Fibroblast of mammary gland (primary cell): Measurements from ENCODE around the gene SLC25A20.

Source experiments
- DNase-seq: peaks from one replicate; pipeline ENCODE4 v3.0.0-alpha.2; 2010; ENCODE audit warnings: low read depth
- H3K4me3 ChIP-seq: 2 replicates; pipeline ENCODE4 v1.5.1; 2011; ENCODE audit warnings: low read depth, mild to moderate bottlenecking, low read length, moderate library complexity; ENCODE audit not compliant: control insufficient read depth
- CTCF ChIP-seq: conservative IDR thresholded peaks from 2 replicates; pipeline ENCODE4 v1.5.1; 2011; ENCODE audit warnings: low read depth, low read length, inconsistent platforms; ENCODE audit not compliant: control insufficient read depth, insufficient read depth

The SLC25A20 gene

DNA sequence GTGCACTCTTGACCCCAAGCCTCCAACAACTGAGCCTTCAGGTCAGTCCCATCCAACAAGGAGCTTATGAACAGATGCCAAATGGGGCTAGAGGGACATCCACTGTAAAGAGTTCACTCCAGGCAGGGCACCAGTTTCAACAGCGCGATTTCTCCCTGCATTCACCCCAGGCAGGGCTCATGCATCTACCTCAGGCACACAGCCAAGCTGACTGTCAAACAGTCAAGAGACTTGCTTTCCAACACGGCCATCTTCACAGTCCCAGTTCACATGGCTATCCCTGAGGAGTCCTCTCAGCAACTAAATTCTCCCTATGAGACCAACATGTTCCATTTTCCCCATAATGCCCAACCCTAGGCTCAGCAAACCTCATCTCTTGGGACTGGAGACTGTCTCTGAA, 17.7 kb downstream of the SLC25A20 start:
- no peak for TF ChIP-seq CTCF
- DNase-seq = no peak
- no peak overlapping the region for H3K4me3 ChIP-seq

GRCh38 chr3:48879994-48880377, 18.7 kb downstream of the SLC25A20 start:
- no peak for DNase-seq
- no peak overlapping the region for H3K4me3 ChIP-seq
- no peak for TF ChIP-seq CTCF

GRCh38 chr3:48879307-48879993, 19.2 kb downstream of the SLC25A20 start:
- H3K4me3 ChIP-seq = no peak overlapping the region
- no peak for DNase-seq
- TF ChIP-seq CTCF = no peak

DNA sequence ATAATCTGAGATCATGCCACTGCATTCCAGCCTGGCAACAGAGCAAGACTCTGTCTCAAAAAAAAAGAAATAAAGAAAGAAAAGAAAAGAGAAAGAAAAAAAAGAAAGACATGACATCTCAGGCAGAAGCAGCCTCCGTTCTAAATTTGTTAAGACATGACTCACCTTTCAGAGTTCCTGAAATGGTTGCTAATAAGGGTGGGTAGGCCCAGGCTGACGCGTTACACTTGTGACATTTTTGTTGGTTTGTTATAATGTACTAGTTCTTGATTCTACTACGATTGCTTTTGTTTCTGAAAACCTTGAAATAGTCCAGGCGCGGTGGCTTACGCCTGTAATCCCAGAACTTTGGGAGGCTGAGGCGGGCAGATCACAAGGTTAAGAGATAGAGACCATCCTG, 21.0 kb downstream of the SLC25A20 start:
- no peak for TF ChIP-seq CTCF
- H3K4me3 ChIP-seq = no peak overlapping the region
- DNase-seq = peak; percentile 20

GRCh38 chr3:48863122-48863521, 35.6 kb downstream of the SLC25A20 start:
- no peak for DNase-seq
- TF ChIP-seq CTCF = no peak
- no peak overlapping the region for H3K4me3 ChIP-seq

DNA sequence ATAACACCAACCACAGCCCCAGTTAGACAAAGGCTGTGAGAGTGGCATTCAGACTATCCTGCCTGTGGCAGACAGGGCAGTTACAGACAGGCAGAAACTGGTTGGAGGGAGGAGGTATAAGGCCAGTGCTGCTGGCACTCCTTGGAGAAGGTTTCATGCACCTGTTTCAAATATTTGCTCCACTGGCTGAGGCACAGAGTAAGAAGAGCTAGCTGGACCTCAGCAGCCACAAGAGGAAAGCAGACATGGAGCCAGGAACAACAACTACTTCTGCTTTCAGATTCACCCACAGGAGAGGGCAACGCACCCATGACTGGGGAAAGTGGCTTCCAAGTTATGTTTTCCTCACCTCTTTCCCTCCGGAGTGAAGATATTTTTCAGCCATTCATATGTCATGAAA, 39.5 kb downstream of the SLC25A20 start:
- H3K4me3 ChIP-seq = no peak overlapping the region
- DNase-seq = no peak
- TF ChIP-seq CTCF = no peak

DNA sequence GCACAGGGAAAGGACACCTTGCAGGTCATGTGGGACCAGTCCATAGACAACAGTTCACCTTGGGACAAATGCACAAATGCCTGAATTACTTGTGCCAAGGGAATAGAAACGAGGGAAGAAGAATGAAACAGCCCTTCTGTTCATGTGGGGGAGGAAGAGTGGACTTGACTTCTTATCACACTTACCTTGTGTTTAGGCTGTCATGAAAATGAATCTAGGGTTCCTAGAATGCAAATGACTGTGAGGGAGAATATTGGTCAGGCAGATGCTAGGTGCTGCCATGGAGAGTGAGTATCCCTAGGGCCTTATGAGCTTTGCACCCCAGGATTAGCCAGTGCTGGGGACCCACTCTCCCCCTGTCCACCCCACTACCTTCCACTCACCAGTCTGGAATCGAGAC, 40.0 kb downstream of the SLC25A20 start:
- H3K4me3 ChIP-seq = no peak overlapping the region
- DNase-seq = no peak
- no peak for TF ChIP-seq CTCF
